GM12874 (cell line): Measurements from ENCODE around the gene CSF2RB.

Experiments used
- TF ChIP-seq, protein P1 (sequence below): IDR thresholded peaks from 2 replicates; pipeline ENCODE4 v1.5.1; 2011; ENCODE audit warnings: low read depth, mild to moderate bottlenecking, control low read depth, low read length, moderate library complexity; ENCODE audit not compliant: insufficient read depth

Gene CSF2RB

GRCh38 chr22:36901411-36902142 lies 11.9 kb upstream of the CSF2RB start:
- TF ChIP-seq, protein P1, sequence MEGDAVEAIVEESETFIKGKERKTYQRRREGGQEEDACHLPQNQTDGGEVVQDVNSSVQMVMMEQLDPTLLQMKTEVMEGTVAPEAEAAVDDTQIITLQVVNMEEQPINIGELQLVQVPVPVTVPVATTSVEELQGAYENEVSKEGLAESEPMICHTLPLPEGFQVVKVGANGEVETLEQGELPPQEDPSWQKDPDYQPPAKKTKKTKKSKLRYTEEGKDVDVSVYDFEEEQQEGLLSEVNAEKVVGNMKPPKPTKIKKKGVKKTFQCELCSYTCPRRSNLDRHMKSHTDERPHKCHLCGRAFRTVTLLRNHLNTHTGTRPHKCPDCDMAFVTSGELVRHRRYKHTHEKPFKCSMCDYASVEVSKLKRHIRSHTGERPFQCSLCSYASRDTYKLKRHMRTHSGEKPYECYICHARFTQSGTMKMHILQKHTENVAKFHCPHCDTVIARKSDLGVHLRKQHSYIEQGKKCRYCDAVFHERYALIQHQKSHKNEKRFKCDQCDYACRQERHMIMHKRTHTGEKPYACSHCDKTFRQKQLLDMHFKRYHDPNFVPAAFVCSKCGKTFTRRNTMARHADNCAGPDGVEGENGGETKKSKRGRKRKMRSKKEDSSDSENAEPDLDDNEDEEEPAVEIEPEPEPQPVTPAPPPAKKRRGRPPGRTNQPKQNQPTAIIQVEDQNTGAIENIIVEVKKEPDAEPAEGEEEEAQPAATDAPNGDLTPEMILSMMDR, result no peak

GRCh38 chr22:36902143-36902926 lies 11.1 kb upstream of the CSF2RB start:
- TF ChIP-seq, protein P1, result no peak

DNA sequence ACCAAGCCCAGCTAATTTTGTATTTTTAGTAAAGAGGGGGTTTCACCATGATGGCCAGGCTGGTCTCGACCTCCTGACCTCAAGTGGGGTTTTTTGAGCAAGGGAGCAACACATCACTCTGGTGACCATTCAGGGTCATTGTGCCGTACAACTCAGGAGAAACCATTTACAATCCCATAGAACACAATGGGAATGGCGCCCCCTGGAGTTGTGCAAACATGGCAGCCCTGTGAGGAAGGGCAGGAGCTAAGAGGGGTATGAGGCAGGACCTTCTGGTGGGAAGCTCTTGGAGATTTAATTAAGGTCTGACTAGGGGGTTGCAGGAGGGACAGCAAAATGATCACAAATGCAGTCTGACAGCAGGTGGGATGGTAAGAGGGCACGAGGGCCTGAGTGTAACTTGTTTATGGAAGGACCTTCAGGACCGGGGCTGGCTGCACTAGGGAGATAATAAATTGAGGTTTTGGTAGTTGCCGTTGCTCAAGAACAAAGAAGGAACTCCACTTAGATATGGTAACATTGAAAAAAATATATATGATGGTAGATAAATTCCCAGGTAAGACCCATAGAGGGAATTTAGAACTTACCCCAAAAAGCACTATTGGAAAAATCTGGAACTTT lies 9.1 kb upstream of the CSF2RB start:
- TF ChIP-seq, protein P1, result 0 out of 2 replicates have a peak, but pooled peaks have one; percentile 1

- TF ChIP-seq, protein P1, result no peak
Measured at GRCh38 chr22:36907253-36908195, 5.9 kb upstream of the CSF2RB start.

DNA sequence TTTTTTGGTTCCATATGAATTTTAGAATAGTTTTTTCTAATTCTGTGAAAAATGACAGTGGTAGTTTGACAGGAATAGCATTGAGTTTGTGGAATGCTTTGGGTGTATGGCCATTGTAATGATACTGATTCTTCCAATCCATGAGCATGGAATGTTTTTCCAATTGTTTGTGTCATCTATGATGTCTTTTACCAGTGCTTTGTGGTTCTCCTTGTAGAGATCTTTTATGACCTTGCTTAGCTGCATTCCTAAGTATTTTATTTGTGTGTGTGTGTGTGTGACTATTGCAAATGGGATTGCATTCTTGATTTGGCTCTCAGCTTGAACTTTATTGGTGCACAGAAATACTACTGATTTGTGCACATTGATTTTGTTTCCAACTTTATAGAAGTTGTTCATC lies 3.0 kb upstream of the CSF2RB start:
- TF ChIP-seq, protein P1, result no peak

- TF ChIP-seq, protein P1, result no peak
Measured at GRCh38 chr22:36911887-36912661, 1.4 kb upstream of the CSF2RB start.
